NCI-H748 treated with DMSO at 0.1 percent for 48 hours (cell line): ENCODE data around the gene TTLL3.
A peak's percentile ranks its signal among the peaks of the same experiment; 100 is the strongest.
"Not testable (repeated sequence)": the region's sequence is repeated elsewhere in the genome, so short reads cannot be mapped to it uniquely, and the experiment has no call there.

Experiments used
- DNase-seq: peaks from one replicate; lab custom pipeline; 2025; lab: John Stamatoyannopoulos, UW

TTLL3 gene

GRCh38 chr3:9837701-9838582 is 27.9 kb downstream of the TTLL3 start:
- no peak for DNase-seq

- DNase-seq: no peak
These were observed 28.8 kb downstream of the TTLL3 start for GRCh38 chr3:9838856-9839255.

GRCh38 chr3:9841015-9841414 is 31.0 kb downstream of the TTLL3 start:
- no peak for DNase-seq

- DNase-seq: peak; percentile 74
These were observed 33.8 kb downstream of the TTLL3 start, which contains the start of gene RPUSD3 for GRCh38 chr3:9843715-9844438. Gene RPUSD3 (minus strand): TSS chr3:9844008. CDS start chr3:9843990, 18 bp downstream.

GRCh38 chr3:9846231-9846630 is 36.2 kb downstream of the TTLL3 start:
- DNase-seq: no peak

- DNase-seq: no peak
These were observed 36.9 kb downstream of the TTLL3 start for GRCh38 chr3:9846931-9847488.

GRCh38 chr3:9847870-9848269 is 37.8 kb downstream of the TTLL3 start:
- not testable (repeated sequence) for DNase-seq

- DNase-seq: not testable (repeated sequence)
These were observed 38.8 kb downstream of the TTLL3 start for GRCh38 chr3:9848860-9849259.

GRCh38 chr3:9851383-9851782 is 41.3 kb downstream of the TTLL3 start:
- DNase-seq: not testable (repeated sequence)

GRCh38 chr3:9851926-9852325 is 41.9 kb downstream of the TTLL3 start:
- not testable (repeated sequence) for DNase-seq

- no peak for DNase-seq
These were observed 42.5 kb downstream of the TTLL3 start for GRCh38 chr3:9852528-9852927.

- not testable (repeated sequence) for DNase-seq
These were observed 44.4 kb downstream of the TTLL3 start for GRCh38 chr3:9854291-9854940.

- DNase-seq: no peak
These were observed 45.5 kb downstream of the TTLL3 start for GRCh38 chr3:9855594-9855993.

GRCh38 chr3:9859530-9860025 is 49.5 kb downstream of the TTLL3 start:
- no peak for DNase-seq

- no peak for DNase-seq
These were observed 51.1 kb downstream of the TTLL3 start for GRCh38 chr3:9861201-9861600.

GRCh38 chr3:9861626-9862130 is 51.6 kb downstream of the TTLL3 start:
- DNase-seq: no peak

- DNase-seq: no peak
These were observed 52.5 kb downstream of the TTLL3 start for GRCh38 chr3:9862391-9863057.

GRCh38 chr3:9863058-9863772 is 53.2 kb downstream of the TTLL3 start:
- DNase-seq: no peak

- DNase-seq: no peak
These were observed 54.3 kb downstream of the TTLL3 start for GRCh38 chr3:9864200-9864927.

- not testable (repeated sequence) for DNase-seq
These were observed 55.1 kb downstream of the TTLL3 start for GRCh38 chr3:9865125-9865637.
